Neutrophil (primary cell): ENCODE data around the gene CEBPG.

Experiments used
- H3K27ac ChIP-seq: fragments of 200-600 bp; sonication (generic); 2 replicates; pipeline ENCODE4 v1.5.1; 2016; ENCODE audit warnings: mild to moderate bottlenecking, moderate library complexity
- H3K27me3 ChIP-seq: fragments of 200-600 bp; sonication (generic); 2 replicates; pipeline ENCODE4 v1.6.0; 2016; ENCODE audit warnings: mild to moderate bottlenecking
- H3K36me3 ChIP-seq: fragments of 200-600 bp; sonication (generic); 2 replicates; pipeline ENCODE4 v1.5.1; 2017
- H3K4me1 ChIP-seq, 2 experiments: fragments of 200-600 bp in 1 of 2; sonication (generic) in 1 of 2; 1 replicate in 1 of 2; 2 replicates in 1 of 2; pipeline versions ENCODE4 v1.5.1 to v1.6.1; 2013 to 2016; ENCODE audit warnings: low read depth in 1 of 2, low read length in 1 of 2, mild to moderate bottlenecking in 1 of 2, moderate library complexity in 1 of 2; ENCODE audit not compliant: control insufficient read depth in 1 of 2, insufficient read depth in 1 of 2
- H3K4me3 ChIP-seq, 2 experiments: fragments of 200-600 bp in 1 of 2; sonication (generic) in 1 of 2; 1 replicate in 1 of 2; 2 replicates in 1 of 2; pipeline ENCODE4 v1.5.1; 2013 to 2016; ENCODE audit warnings: low read depth in 1 of 2, low read length in 1 of 2, mild to moderate bottlenecking in 1 of 2, moderate library complexity in 1 of 2
- H3K9me3 ChIP-seq: fragments of 200-600 bp; sonication (generic); 2 replicates; pipeline ENCODE4 v1.5.1; 2016
- CTCF ChIP-seq: fragments of 200-600 bp; sonication (generic); IDR thresholded peaks from 2 replicates; pipeline ENCODE4 v1.5.1; 2016; ENCODE audit warnings: antibody characterized with exemption

CEBPG gene

GRCh38 chr19:33399745-33400681 lies 26.5 kb downstream of the CEBPG start:
- no peak overlapping the region for H3K4me3 ChIP-seq
- H3K9me3 ChIP-seq = no peaks in the 10 kb centered on the region
- no peaks in the 10 kb centered on the region for H3K27me3 ChIP-seq
- H3K27ac ChIP-seq = no peak overlapping the region
- H3K4me1 ChIP-seq = peaks cover under 1 to 2% of the 10 kb centered on the region in 2 experiments
- no peaks in the 10 kb centered on the region for H3K36me3 ChIP-seq
- no peak for TF ChIP-seq CTCF

- no peak for TF ChIP-seq CTCF
- Histone ChIP-seq H3K9me3 (no peaks in the 10 kb centered on the region), H3K27ac (no peak overlapping the region), H3K27me3 (no peaks in the 10 kb centered on the region), H3K36me3 (no peaks in the 10 kb centered on the region), H3K4me1 (no peaks in the 10 kb centered on the region), H3K4me3 (no peak overlapping the region)
These were observed 27.6 kb downstream of the CEBPG start for GRCh38 chr19:33400856-33401682.

- no peak for TF ChIP-seq CTCF
- Histone ChIP-seq H3K27me3 (no peaks in the 10 kb centered on the region), H3K4me3 (no peak overlapping the region), H3K36me3 (no peaks in the 10 kb centered on the region), H3K27ac (no peak overlapping the region), H3K4me1 (no peaks in the 10 kb centered on the region), H3K9me3 (no peaks in the 10 kb centered on the region)
These were observed 28.3 kb downstream of the CEBPG start for GRCh38 chr19:33401683-33402420.

- Histone ChIP-seq H3K27me3 (no peaks in the 10 kb centered on the region), H3K4me3 (no peak overlapping the region), H3K9me3 (no peaks in the 10 kb centered on the region), H3K4me1 (no peaks in the 10 kb centered on the region), H3K36me3 (no peaks in the 10 kb centered on the region), H3K27ac (no peak overlapping the region)
- no peak for TF ChIP-seq CTCF
These were observed 29.1 kb downstream of the CEBPG start for GRCh38 chr19:33402421-33403220.
